ENCODE results near the gene SLCO3A1.

Gene SLCO3A1

GRCh38 chr15:92009162-92009561 lies 155.7 kb downstream of the SLCO3A1 start:
- H3K9ac ChIP-seq (ENCODE audit: low read depth in 1 of 2, low read length in 2 of 2) = no peak overlapping the region
- H3K4me1 ChIP-seq (ENCODE audit: control insufficient read depth in 1 of 2, insufficient read depth in 2 of 2, low read length in 2 of 2) = peaks cover 0 to 29% of the 10 kb centered on the region in 2 donors
- no peaks in the 10 kb centered on the region for H3K36me3 ChIP-seq (ENCODE audit: control insufficient read depth in 1 of 2, insufficient read depth in 2 of 2, low read length in 2 of 2)
- no peaks in the 10 kb centered on the region for H3K27me3 ChIP-seq (ENCODE audit: control insufficient read depth in 1 of 2, insufficient read depth in 2 of 2, low read length in 2 of 2)
- no peaks in the 10 kb centered on the region for H3K9me3 ChIP-seq (ENCODE audit: control insufficient read depth in 1 of 2, low read length in 2 of 2)
- H3K27ac ChIP-seq (ENCODE audit: low read depth, low read length) = no peak overlapping the region
- no peak overlapping the region for H3K4me3 ChIP-seq (ENCODE audit: low read depth in 1 of 2, low read length in 2 of 2)

GRCh38 chr15:92011611-92012367 lies 158.3 kb downstream of the SLCO3A1 start:
- Histone ChIP-seq H3K4me3 (ENCODE audit: low read depth in 1 of 2, low read length in 2 of 2) (peak overlapping the region in 1 of 2 donors; percentile 9), H3K27me3 (ENCODE audit: control insufficient read depth in 1 of 2, insufficient read depth in 2 of 2, low read length in 2 of 2) (no peaks in the 10 kb centered on the region), H3K27ac (ENCODE audit: low read depth, low read length) (no peak overlapping the region), H3K4me1 (ENCODE audit: control insufficient read depth in 1 of 2, insufficient read depth in 2 of 2, low read length in 2 of 2) (peaks cover 0 to 14% of the 10 kb centered on the region in 2 donors), H3K9ac (ENCODE audit: low read depth in 1 of 2, low read length in 2 of 2) (no peak overlapping the region), H3K9me3 (ENCODE audit: control insufficient read depth in 1 of 2, low read length in 2 of 2) (no peaks in the 10 kb centered on the region), H3K36me3 (ENCODE audit: control insufficient read depth in 1 of 2, insufficient read depth in 2 of 2, low read length in 2 of 2) (no peaks in the 10 kb centered on the region)

GRCh38 chr15:92012368-92012629 lies 158.8 kb downstream of the SLCO3A1 start:
- Histone ChIP-seq H3K9ac (ENCODE audit: low read depth in 1 of 2, low read length in 2 of 2) (no peak overlapping the region), H3K4me3 (ENCODE audit: low read depth in 1 of 2, low read length in 2 of 2) (peak overlapping the region in 1 of 2 donors; percentile 9), H3K4me1 (ENCODE audit: control insufficient read depth in 1 of 2, insufficient read depth in 2 of 2, low read length in 2 of 2) (peaks cover 0 to 14% of the 10 kb centered on the region in 2 donors), H3K27ac (ENCODE audit: low read depth, low read length) (no peak overlapping the region), H3K9me3 (ENCODE audit: control insufficient read depth in 1 of 2, low read length in 2 of 2) (no peaks in the 10 kb centered on the region), H3K36me3 (ENCODE audit: control insufficient read depth in 1 of 2, insufficient read depth in 2 of 2, low read length in 2 of 2) (no peaks in the 10 kb centered on the region), H3K27me3 (ENCODE audit: control insufficient read depth in 1 of 2, insufficient read depth in 2 of 2, low read length in 2 of 2) (no peaks in the 10 kb centered on the region)

DNA sequence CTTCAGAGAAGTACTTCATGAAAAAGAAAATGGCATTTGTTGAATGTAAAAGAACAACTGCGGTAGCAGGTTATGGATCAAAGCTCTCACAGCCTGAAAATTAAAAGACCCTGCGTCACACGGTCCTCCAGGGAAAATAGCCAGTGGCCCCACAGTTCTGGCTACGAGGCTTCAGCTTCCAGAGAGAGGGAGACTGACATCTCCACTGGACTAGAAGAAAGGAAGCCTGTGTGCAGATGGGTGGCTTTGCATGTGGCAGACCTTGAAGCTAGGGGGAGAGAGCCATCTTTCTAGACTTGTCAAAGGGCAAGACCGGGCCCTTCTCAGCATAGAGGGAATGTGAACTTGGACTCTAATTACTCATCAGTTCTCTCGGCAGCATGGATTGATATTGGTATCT lies 159.4 kb downstream of the SLCO3A1 start:
- H3K27me3 ChIP-seq (ENCODE audit: control insufficient read depth in 1 of 2, insufficient read depth in 2 of 2, low read length in 2 of 2) = no peaks in the 10 kb centered on the region
- H3K4me1 ChIP-seq (ENCODE audit: control insufficient read depth in 1 of 2, insufficient read depth in 2 of 2, low read length in 2 of 2) = peaks cover 0 to 14% of the 10 kb centered on the region in 2 donors
- H3K4me3 ChIP-seq (ENCODE audit: low read depth in 1 of 2, low read length in 2 of 2) = no peak overlapping the region
- no peak overlapping the region for H3K9ac ChIP-seq (ENCODE audit: low read depth in 1 of 2, low read length in 2 of 2)
- H3K9me3 ChIP-seq (ENCODE audit: control insufficient read depth in 1 of 2, low read length in 2 of 2) = no peaks in the 10 kb centered on the region
- no peak overlapping the region for H3K27ac ChIP-seq (ENCODE audit: low read depth, low read length)
- no peaks in the 10 kb centered on the region for H3K36me3 ChIP-seq (ENCODE audit: control insufficient read depth in 1 of 2, insufficient read depth in 2 of 2, low read length in 2 of 2)

DNA sequence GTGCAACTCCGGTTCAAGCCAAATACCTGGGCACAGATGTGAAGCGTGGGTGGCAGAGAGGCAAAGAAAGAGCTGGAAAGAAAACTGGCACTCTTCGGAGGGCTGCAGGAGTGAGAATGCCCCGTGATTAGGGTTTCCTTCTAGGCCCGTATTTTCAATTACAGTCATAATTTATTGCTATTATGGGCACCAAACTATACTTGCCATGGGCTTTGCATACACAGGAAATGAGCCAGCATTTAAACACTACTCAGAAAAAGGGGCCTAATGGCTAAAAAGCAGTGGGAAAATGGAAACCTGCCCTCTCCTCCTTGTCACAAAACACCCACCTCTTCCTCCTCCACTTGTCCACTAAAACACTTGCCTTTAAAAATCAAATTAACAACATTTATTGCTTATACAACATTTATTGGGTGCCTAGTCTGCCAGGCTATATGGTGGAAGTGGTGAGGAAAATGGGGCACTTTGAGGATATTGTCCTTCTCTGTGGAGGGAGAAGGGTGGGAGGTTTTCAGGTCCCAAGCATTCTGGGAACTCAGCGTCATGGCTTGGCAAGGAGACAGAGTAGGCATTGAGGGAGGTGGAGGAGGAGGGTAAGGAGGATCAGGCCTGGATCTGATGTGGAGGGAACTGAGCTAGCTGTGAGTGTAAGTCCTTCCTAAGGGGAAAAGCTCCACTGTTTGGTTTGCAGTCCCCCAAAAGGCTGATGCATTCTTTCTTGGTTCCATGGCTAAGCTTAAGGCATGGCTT lies 160.9 kb downstream of the SLCO3A1 start:
- peaks cover 0 to 5% of the 10 kb centered on the region in 2 donors for H3K4me1 ChIP-seq (ENCODE audit: control insufficient read depth in 1 of 2, insufficient read depth in 2 of 2, low read length in 2 of 2)
- H3K9ac ChIP-seq (ENCODE audit: low read depth in 1 of 2, low read length in 2 of 2) = no peak overlapping the region
- H3K36me3 ChIP-seq (ENCODE audit: control insufficient read depth in 1 of 2, insufficient read depth in 2 of 2, low read length in 2 of 2) = no peaks in the 10 kb centered on the region
- no peak overlapping the region for H3K4me3 ChIP-seq (ENCODE audit: low read depth in 1 of 2, low read length in 2 of 2)
- H3K9me3 ChIP-seq (ENCODE audit: control insufficient read depth in 1 of 2, low read length in 2 of 2) = no peaks in the 10 kb centered on the region
- no peak overlapping the region for H3K27ac ChIP-seq (ENCODE audit: low read depth, low read length)
- H3K27me3 ChIP-seq (ENCODE audit: control insufficient read depth in 1 of 2, insufficient read depth in 2 of 2, low read length in 2 of 2) = no peaks in the 10 kb centered on the region

DNA sequence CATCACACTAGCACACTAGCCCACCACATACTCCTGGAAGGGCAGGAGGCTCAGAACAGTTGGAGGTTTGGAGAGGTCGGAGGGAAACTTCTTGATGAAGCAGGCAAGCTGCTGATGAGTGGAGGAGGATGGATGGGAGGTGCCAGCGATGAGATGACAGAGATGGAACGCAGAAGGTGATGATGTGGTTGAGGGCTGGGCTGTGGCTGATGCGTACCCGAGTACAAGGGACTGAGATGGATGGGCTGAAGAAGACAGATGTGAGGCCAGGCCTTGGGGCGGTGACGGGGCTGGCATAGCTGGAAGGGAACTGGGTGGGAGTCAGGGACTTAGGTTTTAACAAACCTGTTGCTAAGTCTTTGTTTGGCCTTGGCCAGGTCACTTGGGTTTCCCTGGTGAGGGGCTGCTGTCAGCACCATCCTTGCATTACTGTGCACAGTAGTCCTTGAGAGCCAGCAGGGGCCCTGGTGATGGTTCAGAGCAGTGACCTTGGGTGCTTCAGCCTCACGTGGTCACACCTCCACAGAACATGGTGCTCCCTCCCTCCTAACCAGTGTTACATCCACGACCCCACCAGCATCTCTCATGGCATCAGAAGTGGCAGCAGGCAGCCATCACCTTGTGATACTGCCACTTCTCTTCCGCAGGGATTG lies 164.5 kb downstream of the SLCO3A1 start:
- Histone ChIP-seq H3K36me3 (ENCODE audit: control insufficient read depth in 1 of 2, insufficient read depth in 2 of 2, low read length in 2 of 2) (no peaks in the 10 kb centered on the region), H3K4me1 (ENCODE audit: control insufficient read depth in 1 of 2, insufficient read depth in 2 of 2, low read length in 2 of 2) (no peaks in the 10 kb centered on the region), H3K27ac (ENCODE audit: low read depth, low read length) (no peak overlapping the region), H3K9ac (ENCODE audit: low read depth in 1 of 2, low read length in 2 of 2) (no peak overlapping the region), H3K27me3 (ENCODE audit: control insufficient read depth in 1 of 2, insufficient read depth in 2 of 2, low read length in 2 of 2) (no peaks in the 10 kb centered on the region), H3K4me3 (ENCODE audit: low read depth in 1 of 2, low read length in 2 of 2) (no peak overlapping the region), H3K9me3 (ENCODE audit: control insufficient read depth in 1 of 2, low read length in 2 of 2) (no peaks in the 10 kb centered on the region)

DNA sequence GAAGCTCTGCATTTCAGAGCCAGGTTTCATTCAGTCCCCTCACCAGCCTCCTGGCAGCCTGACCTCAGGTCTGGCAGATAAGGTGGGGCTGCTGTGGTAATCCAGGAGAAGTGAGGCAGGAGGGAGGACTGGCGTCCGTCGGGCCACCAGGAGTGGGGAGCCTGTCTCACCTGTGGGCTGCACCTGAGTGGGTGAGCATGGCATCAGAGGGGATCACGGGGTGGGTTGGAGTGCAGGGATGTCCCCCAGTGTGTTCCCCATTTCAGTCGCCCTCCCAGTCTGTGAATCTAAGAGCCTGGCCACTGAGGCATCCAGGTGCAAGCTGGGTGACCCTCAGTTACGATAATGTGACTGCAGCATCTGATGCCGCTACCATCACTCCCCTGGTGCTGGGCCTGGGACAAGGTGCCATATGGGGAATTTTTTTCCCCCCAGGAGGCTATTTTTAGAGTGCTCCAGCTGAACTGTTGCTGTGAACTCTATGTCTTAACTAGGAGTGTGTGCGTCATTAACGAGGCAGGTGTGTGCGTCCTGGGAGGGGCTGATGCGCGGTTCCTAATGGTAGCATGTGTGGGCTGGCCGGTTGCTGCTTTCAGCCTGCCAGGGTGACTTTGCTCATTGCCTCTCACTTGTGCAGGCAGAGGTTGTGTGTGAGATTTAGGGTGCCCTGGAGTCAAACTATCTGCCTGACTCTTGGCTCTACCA lies 165.2 kb downstream of the SLCO3A1 start:
- Histone ChIP-seq H3K9me3 (ENCODE audit: control insufficient read depth in 1 of 2, low read length in 2 of 2) (no peaks in the 10 kb centered on the region), H3K4me3 (ENCODE audit: low read depth in 1 of 2, low read length in 2 of 2) (no peak overlapping the region), H3K27me3 (ENCODE audit: control insufficient read depth in 1 of 2, insufficient read depth in 2 of 2, low read length in 2 of 2) (no peaks in the 10 kb centered on the region), H3K9ac (ENCODE audit: low read depth in 1 of 2, low read length in 2 of 2) (no peak overlapping the region), H3K27ac (ENCODE audit: low read depth, low read length) (no peak overlapping the region), H3K36me3 (ENCODE audit: control insufficient read depth in 1 of 2, insufficient read depth in 2 of 2, low read length in 2 of 2) (no peaks in the 10 kb centered on the region), H3K4me1 (ENCODE audit: control insufficient read depth in 1 of 2, insufficient read depth in 2 of 2, low read length in 2 of 2) (no peaks in the 10 kb centered on the region)

DNA sequence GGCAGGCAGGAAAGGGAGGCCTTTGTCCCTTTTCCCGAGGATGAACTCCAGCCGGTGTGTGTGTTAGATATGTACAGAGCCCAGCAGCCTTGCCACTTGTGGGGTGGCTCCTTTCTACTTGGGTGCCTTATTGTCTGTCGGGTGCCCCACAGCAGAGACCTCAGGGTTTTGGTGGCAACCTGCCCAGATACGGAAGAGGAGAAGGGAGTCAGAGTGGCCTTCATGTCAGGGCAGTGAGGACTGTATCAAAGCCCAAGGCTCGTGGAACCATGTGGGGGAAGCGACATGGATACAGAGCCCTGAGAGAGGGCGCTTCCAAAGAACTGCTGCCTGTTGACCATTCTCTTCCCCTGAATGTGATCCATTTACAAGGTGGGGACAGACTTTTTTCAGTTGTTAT lies 166.2 kb downstream of the SLCO3A1 start:
- Histone ChIP-seq H3K36me3 (ENCODE audit: control insufficient read depth in 1 of 2, insufficient read depth in 2 of 2, low read length in 2 of 2) (no peaks in the 10 kb centered on the region), H3K27me3 (ENCODE audit: control insufficient read depth in 1 of 2, insufficient read depth in 2 of 2, low read length in 2 of 2) (no peaks in the 10 kb centered on the region), H3K4me1 (ENCODE audit: control insufficient read depth in 1 of 2, insufficient read depth in 2 of 2, low read length in 2 of 2) (no peaks in the 10 kb centered on the region), H3K9me3 (ENCODE audit: control insufficient read depth in 1 of 2, low read length in 2 of 2) (no peaks in the 10 kb centered on the region), H3K27ac (ENCODE audit: low read depth, low read length) (no peak overlapping the region), H3K4me3 (ENCODE audit: low read depth in 1 of 2, low read length in 2 of 2) (no peak overlapping the region), H3K9ac (ENCODE audit: low read depth in 1 of 2, low read length in 2 of 2) (no peak overlapping the region)

DNA sequence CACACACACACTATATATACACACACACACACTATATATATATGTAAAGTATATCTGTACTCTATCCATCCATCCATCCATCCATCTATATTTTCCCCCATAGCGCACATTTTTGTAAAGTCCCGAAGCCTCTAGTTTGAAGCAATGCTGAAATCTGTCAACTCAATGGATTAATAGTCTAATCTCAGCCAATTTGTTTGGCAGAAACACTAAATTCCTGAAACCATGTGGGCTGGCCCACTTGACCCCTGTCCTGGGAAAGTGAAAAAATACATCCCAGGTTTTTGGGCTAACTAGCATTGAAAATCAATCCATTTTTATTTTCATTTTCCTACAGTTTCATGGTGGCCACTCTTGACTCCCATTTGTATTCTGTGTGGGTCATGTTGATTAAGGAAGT lies 166.7 kb downstream of the SLCO3A1 start:
- H3K36me3 ChIP-seq (ENCODE audit: control insufficient read depth in 1 of 2, insufficient read depth in 2 of 2, low read length in 2 of 2) = no peaks in the 10 kb centered on the region
- H3K9ac ChIP-seq (ENCODE audit: low read depth in 1 of 2, low read length in 2 of 2) = no peak overlapping the region
- H3K27ac ChIP-seq (ENCODE audit: low read depth, low read length) = no peak overlapping the region
- H3K27me3 ChIP-seq (ENCODE audit: control insufficient read depth in 1 of 2, insufficient read depth in 2 of 2, low read length in 2 of 2) = no peaks in the 10 kb centered on the region
- H3K4me1 ChIP-seq (ENCODE audit: control insufficient read depth in 1 of 2, insufficient read depth in 2 of 2, low read length in 2 of 2) = no peaks in the 10 kb centered on the region
- H3K9me3 ChIP-seq (ENCODE audit: control insufficient read depth in 1 of 2, low read length in 2 of 2) = no peaks in the 10 kb centered on the region
- H3K4me3 ChIP-seq (ENCODE audit: low read depth in 1 of 2, low read length in 2 of 2) = no peak overlapping the region

DNA sequence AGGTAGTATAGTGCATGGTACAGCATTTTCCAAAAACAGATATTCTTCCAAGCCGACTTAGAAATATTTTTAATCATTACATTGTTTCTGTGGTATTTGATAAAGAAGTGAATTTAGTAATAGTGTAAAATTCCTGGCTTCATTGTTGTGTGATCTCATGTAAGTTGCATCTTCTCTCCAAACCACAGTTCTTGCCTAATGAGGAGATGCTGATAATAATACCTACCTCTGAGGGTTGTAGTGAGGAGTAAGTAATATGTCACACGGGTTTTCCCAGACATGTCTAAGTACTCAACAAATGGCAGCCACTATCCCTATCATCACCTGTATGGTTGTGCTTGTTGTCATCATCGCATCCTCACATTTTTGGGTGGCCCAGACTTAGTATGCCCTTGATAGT lies 167.3 kb downstream of the SLCO3A1 start:
- Histone ChIP-seq H3K27ac (ENCODE audit: low read depth, low read length) (no peak overlapping the region), H3K4me1 (ENCODE audit: control insufficient read depth in 1 of 2, insufficient read depth in 2 of 2, low read length in 2 of 2) (no peaks in the 10 kb centered on the region), H3K9ac (ENCODE audit: low read depth in 1 of 2, low read length in 2 of 2) (no peak overlapping the region)

More for the DNA sequence above, 167.3 kb downstream of the SLCO3A1 start:
- no peaks in the 10 kb centered on the region for H3K9me3 ChIP-seq (ENCODE audit: control insufficient read depth in 1 of 2, low read length in 2 of 2)
- no peaks in the 10 kb centered on the region for H3K36me3 ChIP-seq (ENCODE audit: control insufficient read depth in 1 of 2, insufficient read depth in 2 of 2, low read length in 2 of 2)
- H3K4me3 ChIP-seq (ENCODE audit: low read depth in 1 of 2, low read length in 2 of 2) = no peak overlapping the region
- no peaks in the 10 kb centered on the region for H3K27me3 ChIP-seq (ENCODE audit: control insufficient read depth in 1 of 2, insufficient read depth in 2 of 2, low read length in 2 of 2)
